ENCODE results near the gene SURF2.

The SURF2 gene

DNA sequence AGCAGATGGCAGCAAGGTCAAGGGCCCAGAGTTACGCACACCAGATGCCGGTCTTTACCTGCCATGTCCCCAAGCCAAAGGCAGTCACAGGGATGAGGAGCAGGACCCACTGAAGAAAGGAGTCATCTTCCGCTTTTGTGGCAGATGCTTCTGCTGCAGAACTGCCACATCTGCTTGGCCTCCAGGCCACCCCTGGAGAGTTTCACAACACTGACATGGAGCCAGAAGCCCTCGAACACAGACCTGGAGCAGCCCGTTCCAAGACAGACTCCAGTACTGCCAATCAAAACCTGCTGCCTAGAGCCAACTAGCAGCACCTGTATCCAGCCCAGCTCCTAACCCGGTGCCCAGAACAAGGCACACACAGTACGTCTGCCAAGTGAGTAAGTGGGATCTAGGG, 1.6 kb upstream of the SURF2 start:
- DNase-seq (ENCODE audit: low read depth) = no peak

DNA sequence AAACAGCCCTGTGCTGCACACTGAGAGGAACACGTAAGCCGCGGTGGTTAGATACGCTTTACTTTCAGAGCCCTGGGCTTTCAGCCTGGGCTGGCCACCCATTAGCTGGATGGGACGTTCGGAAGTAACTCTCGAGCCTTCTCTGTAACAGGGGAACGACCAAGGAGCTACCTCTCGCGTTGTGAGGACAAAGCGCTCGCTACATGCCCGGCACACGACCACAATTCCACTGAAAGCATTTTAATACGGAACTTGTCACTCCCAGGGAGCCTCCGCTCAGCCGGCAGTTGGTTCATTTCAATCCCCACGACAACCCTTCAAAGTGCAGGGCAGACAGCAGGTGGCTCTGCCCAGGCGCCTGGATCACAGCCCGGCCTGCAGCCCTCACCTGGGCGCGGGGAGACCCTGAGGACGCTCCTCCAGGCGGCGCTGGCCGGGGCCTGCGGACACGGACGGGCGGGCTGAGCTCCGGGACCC, 431 bp upstream of the SURF2 start:
- no peak for DNase-seq (ENCODE audit: low read depth)

DNA sequence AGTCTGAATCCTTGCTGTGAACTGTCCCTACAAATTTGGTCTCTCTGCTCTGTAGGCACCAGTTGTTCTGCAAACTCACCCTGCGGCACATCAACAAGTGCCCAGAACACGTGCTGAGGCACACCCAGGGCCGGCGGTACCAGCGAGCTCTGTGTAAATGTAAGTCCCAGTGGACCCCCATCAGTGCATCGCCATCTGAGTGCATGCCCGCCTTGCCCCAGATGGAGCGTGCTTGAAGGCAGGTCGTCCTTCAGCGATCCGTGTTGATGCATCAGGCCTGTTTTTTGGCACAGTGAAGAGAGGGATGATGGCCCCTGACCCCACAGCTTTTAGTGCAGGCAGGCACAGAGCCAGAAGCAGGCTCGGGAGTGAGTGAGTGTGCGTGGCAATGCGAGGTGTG, 1.3 kb downstream of the SURF2 start:
- no peak for DNase-seq (ENCODE audit: low read depth)

DNA sequence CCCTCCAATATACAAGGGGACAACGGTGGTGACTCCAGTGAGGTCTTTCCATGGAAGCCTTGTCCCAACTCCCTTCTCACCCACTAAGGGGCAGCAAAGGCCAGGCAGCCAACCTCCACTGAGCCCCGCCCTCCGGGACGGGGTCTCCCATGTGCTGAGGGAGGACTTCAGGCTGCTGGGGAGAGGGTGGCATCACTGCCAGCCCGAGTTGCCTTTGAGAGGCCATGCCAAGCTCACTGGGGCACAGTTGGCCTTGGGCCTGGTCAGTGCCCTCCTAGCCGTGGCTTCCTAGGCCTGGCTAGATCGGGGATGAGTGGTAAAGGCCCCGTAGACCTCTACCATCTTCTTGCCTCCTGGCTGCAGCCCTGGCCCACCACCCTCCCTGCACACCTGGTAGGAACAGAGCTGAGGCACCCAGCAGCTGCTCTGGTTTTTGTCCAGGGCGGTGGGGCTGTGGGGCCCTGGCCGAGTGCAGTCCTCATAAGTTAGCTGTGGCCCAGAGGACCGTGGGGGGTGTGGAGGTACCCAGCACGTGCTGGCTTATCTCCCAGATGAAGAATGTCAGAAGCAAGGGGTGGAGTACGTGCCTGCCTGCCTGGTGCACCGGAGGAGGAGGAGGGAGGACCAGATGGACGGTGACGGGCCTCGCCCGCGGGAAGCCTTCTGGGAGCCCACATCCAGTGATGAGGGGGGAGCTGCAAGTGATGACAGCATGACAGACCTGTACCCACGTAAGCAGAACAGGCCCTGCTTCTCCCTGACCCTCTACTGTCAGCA, 3.2 kb downstream of the SURF2 start:
- DNase-seq (ENCODE audit: low read depth) = no peak

DNA sequence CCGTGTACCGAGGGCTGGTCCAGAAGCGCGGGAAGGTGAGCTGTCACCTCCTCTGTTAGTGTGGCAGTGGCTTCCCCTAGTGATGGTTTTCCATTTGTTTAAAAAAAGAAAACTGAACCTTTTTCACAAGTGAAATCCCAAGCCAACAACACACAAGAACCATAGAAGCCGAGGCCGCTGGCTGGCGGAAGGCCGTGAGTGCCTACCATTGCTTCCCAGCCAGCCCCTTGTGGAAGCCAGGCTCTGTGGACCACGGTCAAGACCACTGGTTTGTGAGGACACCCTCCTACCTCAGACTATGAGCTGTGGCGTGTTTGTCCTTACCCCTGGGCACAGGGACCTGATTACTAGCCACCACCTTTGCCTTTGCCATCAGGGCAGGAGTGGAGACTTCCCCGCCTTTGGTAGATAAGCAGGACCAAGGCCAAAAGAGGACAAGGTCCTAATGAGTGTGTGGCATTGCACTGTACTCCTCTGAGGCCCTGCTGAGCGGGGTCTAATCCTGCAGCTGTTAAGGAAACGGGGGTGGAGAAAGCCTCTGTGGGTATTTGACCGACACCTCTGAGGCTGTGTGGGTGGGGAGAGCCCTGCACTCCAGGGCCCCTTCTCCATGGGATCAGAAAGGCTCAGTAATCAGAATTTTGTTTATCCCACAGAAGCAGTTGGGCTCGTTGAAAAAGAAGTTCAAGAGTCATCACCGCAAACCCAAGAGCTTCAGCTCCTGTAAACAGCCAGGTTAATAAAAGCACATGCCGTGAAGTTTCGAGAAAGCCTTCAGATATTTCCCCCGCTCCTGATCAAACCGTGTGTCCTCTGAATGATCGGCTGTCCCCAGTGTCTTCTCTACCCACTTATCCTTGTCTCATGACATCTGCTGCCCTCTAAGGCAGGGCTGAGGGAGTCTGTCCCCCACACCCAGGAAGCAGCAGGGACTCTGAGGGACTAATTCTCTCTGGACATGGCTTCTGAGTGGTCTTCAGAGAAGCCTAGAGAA, 4.3 kb downstream of the SURF2 start:
- DNase-seq (ENCODE audit: low read depth) = no peak

DNA sequence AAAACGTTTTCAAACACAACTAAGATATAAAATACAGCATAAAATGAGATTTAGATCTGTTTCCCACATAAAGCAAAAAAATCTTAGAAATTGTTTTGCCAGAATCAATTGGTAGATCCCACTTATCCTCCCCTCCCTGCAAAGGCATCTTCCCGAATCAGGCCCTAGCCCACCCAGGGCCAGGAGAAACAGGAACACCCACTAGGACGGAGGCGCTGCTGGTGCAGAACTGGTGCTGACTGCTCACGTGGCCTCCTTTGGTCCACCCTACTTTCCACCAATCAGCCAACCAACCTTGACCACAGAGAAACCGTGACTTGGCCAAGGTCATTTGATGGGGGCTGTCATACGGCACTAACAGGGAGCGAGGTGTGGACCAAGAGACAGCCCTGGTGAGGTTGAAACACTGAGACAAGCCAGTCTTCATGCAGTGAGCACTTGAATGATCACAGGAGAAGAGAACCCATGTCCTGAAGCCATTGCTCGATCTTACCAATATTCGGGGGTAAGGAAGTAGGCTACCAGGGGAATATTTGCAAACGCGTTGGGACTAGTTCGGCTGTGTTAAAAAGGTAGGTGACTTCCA, 5.2 kb downstream of the SURF2 start:
- DNase-seq (ENCODE audit: low read depth) = no peak

DNA sequence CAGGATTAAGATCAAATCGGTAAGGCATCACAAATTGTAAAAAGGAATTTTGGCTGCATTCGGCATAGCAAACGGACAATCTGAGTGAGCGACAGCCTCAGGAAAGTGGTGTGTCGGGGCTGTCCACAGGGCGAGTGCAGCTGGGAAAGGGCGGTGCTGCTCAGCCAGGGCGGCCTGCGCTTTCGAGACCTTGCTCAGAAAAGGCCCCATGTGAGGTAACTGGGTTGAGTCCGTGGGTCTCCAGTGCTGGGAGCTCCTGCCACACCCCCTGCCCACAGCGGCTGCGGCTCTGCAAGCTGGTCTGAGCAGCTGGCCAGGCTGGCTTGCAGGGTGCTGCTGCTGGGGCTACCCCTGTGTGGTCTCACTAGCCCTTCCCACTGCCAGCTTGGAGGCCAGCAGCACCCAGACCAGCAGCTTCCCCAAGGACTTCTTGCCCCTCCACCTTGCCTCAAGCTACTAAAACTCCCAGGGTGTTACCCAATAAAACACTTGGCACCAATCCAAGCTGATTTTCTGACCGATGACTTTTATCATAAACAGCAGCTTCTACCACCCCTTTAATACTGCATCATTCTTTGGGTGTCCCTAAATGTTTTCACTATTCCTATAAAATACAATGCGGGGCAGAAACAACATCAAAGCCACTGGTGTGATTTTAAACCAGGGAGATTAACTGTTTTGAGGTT, 6.2 kb downstream of the SURF2 start:
- DNase-seq (ENCODE audit: low read depth) = no peak

DNA sequence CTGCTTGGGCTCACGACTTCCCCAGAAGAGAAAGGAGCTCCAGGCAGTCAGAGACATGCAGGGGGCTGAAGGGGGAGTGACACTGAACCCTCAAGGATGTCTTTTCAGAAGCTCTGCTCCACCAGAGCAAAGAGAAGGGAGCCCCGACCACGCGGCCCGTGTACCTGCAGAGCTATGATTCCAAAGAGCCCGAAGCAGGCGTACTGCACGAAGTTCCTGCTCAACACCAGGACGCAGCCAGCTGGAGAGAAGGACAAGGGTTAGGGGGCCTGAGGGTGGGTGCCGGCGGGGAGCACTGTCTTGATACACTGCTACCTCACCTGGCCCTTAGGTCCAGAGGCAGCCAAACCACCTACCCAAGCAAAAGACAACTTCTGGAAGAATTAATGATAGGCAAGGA, 10.1 kb downstream of the SURF2 start:
- no peak for DNase-seq (ENCODE audit: low read depth)

DNA sequence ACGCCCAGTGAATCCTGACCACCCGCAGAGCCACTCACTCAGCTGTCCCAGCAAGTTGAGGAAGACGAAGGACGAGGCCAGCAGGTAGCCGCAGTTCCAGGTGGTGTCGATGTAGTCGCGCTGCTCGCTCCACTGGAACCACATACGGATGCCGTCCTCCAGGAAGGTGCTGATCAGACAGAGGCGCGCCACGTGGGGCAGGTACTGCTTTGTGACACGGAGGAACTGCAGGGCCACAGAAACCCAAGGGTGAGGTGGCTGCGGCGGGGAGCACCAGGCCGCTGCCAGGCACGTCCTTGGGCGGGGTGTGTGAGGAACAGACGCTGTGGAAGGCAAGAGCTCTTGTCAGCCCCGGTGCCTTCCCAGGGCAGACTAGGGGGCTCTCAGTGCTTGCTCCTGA, 10.9 kb downstream of the SURF2 start:
- no peak for DNase-seq (ENCODE audit: low read depth)

DNA sequence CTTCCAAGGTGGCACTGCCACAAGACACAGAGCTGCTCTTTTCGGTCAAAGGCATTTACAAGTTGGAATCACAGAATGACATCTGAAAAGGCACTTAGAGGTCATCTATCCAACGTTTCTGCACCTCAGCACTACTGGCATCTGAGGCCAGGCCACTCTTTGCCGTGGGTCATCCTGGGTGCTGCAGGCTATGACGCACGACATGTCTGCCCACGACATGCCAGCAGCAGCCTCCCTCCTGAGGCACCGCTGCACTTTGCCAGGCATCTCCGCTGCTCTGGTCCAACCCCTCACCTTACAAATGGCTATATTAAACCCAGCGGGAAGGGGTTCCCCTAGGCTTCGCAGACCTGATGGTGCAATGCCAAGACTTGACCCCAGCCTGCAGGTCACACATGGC, 11.4 kb downstream of the SURF2 start:
- no peak for DNase-seq (ENCODE audit: low read depth)

DNA sequence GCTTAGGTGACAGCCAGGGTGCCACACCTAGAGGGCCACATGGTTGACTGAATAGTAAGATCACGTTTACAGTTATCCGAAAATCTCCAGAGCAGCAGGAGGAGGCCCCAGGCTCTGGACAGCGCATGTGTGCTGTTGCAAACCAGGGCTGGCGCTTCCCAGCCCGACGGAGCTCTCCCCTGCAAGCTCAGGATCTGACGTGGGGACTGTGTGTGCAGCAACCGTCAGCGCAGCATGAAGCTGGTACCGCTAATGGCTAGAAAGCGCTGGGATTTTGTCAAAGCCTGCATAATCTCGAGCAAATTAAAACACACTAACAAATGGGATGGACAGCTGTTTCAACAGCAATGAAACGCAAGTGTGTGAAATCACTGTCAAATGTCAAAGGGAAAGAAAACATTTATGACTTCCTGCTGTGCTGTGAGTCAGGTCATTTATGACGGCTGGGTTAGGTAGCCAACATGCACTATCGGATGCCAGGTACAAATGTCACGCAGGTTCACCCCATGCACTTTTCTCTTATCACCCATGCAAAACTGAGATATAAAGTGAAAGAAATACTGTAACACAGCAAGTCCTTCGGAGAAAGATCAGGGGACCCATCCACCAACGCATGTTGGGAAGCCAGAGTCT, 12.0 kb downstream of the SURF2 start:
- DNase-seq (ENCODE audit: low read depth) = no peak

DNA sequence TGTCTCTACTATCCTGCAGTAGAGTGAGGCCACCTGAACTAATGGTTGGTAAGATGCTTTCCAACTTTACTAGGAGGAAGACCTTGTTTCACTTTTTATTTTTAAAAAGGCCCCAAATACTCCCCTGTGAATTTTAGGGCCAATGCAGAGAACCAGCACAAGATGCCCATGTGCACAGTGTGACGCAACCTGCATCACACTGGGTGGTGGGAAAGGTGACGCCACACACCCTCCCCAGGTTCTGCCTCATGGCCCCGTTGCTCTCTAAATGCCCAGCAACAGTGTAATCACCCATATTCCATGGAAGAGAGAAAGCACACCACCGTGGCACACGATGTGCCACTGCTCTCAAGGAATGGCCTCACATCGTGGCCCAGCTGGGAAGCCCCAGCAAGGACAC, 13.1 kb downstream of the SURF2 start:
- DNase-seq (ENCODE audit: low read depth) = no peak

DNA sequence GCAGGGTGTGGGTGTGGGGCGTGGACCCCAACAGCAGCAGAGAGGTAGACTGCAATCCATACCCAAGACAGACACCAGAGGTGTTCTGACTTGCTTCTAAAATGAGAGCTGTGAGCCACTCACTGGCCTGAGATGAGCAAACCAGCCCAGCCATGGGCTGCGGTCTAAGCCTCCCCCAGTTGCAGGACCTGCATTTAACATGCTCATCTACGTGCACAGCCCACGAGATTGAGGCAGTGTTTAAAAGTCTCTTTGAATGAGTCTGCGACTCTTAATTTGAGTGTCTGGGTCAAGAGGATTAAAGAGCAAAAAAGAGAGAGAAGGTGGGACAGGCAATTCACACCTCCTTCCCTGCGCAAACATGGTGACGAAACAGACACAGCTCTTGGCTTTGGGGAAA, 13.6 kb downstream of the SURF2 start:
- no peak for DNase-seq (ENCODE audit: low read depth)

DNA sequence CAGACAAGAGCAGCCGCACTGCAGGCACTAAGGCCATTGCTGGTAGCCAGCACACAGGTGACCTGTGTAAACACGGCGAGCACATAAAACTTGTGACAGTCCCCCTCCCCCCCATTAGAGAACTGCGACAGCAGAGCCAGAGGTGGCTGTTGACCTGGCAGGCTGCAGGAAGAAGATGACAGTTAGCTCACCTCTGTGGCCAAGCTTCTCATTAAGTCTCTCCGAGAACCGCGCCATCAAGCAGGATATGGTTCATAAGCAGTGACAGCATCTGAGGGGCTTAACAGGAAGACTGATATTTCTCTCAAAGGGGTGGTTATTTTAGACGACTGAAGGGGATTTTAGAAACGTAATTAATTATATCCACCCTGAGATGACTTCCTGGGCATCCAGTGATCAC, 14.3 kb downstream of the SURF2 start:
- no peak for DNase-seq (ENCODE audit: low read depth)

DNA sequence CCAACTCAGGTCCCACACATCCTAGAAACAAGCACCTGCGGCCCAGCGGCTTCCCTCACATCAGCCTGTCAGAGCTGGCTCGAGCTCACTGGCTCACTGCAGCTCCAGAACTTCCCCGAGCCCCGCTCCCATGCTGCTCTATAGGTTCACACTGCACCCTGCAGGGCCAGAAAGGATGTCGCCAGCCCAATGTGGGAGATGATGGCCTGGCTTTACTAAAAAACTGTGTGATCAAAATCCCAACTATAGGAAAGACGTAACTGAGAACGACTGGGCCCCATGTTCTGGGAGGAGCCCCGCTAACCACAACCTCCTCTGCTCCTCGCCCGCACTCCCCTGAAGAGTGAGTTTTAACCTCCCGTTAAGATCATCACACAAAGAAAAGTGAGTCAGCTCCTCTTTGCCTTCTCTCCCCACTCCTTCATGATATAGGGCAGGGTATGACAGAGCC, 14.9 kb downstream of the SURF2 start:
- DNase-seq (ENCODE audit: low read depth) = peak; percentile 46

DNA sequence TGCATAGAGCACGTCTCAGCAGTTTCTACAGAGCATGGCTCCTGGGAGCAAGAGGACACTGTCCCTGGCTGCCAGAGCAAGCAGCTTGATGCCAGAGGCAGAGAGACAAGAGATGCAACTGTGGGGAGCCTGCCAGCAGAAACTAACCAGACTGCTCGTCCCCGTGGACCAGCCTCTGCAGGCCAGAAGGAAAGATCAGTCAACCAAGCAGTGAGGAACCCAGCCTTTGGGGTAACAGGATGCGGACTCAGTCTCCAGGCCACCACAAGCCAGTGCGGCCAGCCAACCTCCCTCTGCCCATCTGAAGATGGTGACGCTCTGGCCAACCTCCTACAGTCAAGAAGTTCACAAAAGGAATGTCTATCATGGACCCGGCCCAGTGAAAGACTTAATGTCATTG, 15.8 kb downstream of the SURF2 start:
- DNase-seq (ENCODE audit: low read depth) = no peak

DNA sequence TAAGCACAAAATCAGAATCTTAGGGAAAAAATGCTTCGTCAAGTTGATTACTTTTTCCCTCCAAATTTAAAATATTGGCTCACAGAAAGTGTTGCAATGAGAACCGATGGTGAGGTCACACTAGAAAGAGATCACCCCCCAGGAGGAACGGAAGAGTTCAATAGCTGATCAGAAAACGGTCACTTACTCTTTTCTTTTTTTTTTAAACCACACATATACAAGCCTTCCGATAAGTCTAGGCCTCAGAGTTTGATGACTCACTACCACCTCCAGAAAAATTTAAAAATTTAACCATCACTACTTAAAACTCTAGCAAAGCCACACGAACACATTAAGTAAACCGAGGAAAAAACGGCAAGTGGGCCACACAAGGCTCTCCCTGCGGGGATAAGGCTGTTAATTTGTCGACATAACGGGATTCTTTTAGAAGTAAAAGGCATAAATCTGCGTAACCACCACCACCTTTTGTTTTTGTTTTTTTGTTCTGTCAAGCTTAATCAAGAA, 18.3 kb downstream of the SURF2 start:
- no peak for DNase-seq (ENCODE audit: low read depth)

DNA sequence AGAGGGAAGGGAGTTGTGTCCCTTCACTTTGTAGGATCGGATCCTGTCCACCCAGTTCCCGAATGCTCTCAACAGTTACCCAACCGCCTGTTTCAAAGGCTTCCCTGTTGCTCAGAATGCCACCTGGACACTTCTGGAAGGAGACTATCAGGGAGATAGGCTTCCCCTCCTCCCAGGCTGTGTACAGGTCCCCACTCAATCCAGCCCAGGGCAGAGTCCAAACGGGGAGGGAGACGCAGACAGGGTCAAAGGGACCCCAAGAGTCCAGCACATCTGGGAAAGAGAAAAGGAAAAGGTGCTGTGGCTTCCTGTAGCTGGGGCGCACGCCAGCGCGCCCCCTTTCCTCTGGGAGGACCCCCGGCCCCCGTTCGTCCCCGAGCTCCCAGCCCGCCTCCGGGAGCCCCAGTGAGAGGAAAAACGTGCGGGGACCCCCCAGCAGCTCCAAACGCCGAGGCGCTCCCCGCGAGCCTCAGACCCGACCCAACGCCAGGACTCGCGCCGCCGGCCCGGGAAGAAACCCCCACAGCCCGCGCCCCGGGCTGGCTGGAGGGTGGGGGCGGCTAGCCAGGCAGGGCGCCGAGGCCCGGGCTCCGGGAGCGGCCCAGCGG, 18.9 kb downstream of the SURF2 start:
- no peak for DNase-seq (ENCODE audit: low read depth)

DNA sequence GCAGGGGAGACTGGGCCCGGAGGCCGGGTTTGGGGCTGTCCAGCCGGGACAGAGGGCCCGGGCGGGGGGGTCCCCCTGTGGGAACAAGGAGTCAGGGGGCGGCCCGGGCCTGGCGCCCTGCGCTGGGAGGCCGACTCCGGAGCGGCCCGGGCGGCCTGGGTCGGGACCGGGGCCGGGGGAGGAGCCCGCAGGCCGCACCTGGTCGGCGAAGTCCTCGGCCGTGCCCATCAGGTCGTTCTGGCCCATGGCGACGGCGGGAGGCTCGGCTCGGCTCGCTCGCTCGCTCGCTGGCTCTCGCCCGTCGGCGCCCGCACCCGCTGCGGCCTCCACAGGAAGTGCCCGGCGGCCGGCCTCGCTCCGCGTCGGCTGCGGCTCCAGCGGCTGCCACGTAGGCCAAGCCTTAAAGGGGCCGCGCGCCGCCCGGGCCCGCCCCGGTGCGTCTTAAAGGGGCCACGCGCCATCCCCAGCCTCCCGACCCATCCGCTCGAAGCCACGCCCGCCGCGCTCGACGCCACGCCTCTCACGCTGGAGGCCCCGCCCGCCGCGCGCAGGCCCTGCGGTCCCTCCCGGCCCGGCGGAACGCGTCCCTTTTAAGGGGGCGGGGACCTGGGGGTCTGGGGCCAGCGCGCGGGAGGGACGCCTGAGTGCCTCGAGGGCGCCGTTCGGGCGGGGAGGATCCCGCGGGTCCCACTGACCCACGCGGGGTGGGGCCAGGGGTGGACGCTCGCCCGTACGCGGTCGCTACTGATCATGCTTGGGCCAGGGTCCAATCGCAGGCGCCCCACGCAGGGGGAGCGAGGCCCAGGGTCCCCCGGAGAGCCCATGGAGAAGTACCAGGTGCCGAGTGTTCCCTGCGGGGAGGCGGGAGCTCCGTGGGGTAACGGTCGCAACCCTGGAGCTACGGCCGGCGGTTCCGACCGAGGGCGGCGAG, 19.6 kb downstream of the SURF2 start, which contains the start of the genes STKLD1 and SURF4:
Gene STKLD1 (plus strand): TSS at position 643 of the 931 bp plus-strand sequence. CDS start 108 bp downstream, at position 751.
Gene SURF4 (minus strand): TSS at position 337 of the 931 bp plus-strand sequence. CDS start 91 bp downstream, at position 246.
- DNase-seq (ENCODE audit: low read depth) = peak; percentile 92

Measured in activated T-helper 1 cell treated with Interleukin-2 at 50 U/mL for 16 hours (primary cell).